Omental fat pad (tissue), 4 donors: ENCODE results near the gene FAM193A. TPM values are rescaled to one million over a fixed set of nuclear protein-coding genes. Genes with fewer than 3 reads are reported as not detected.
A peak's percentile ranks its signal among the peaks of the same experiment; 100 is the strongest.
"Not testable (repeated sequence)": the region's sequence is repeated elsewhere in the genome, so short reads cannot be mapped to it uniquely, and the experiment has no call there.

Source experiments
- ATAC-seq: fragments of 150-250 bp; one replicate; pipeline ENCODE4 v1.9.1; 2016; ENCODE audit warnings: mild to moderate bottlenecking, moderate library complexity; ENCODE audit not compliant: low FRiP score
- DNase-seq: peaks from one replicate; pipeline ENCODE4 v3.0.0-alpha.2; 2019; ENCODE audit warnings: low spot score
- total RNA-seq, 4 donors: library from RNA; depleted of rRNA; stranded (reverse); fragments of >200 nt; gene quantifications; one replicate each; pipeline ENCODE4 v1.1.0, GENCODE V29; 2016
- TF ChIP-seq, protein P1 (sequence below), 3 donors: fragments of 450-650 bp; IDR thresholded peaks; one replicate each; pipeline ENCODE4 v1.5.1; 2016 to 2017; ENCODE audit warnings: antibody characterized with exemption in 3 of 3, mild to moderate bottlenecking in 3 of 3, moderate library complexity in 2 of 3

FAM193A gene
- total RNA-seq, 4 donors from 2014 or later, result 16.7 to 30.1 (median 24.9) TPM

- TF ChIP-seq, protein P1, sequence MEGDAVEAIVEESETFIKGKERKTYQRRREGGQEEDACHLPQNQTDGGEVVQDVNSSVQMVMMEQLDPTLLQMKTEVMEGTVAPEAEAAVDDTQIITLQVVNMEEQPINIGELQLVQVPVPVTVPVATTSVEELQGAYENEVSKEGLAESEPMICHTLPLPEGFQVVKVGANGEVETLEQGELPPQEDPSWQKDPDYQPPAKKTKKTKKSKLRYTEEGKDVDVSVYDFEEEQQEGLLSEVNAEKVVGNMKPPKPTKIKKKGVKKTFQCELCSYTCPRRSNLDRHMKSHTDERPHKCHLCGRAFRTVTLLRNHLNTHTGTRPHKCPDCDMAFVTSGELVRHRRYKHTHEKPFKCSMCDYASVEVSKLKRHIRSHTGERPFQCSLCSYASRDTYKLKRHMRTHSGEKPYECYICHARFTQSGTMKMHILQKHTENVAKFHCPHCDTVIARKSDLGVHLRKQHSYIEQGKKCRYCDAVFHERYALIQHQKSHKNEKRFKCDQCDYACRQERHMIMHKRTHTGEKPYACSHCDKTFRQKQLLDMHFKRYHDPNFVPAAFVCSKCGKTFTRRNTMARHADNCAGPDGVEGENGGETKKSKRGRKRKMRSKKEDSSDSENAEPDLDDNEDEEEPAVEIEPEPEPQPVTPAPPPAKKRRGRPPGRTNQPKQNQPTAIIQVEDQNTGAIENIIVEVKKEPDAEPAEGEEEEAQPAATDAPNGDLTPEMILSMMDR (IDR thresholded peaks at IDR 0.05), result no peak
- ATAC-seq (no peak), DNase-seq (no peak)
These were observed 51.8 kb downstream of the FAM193A start for GRCh38 chr4:2588259-2588658.

GRCh38 chr4:2591189-2591588, 54.7 kb downstream of the FAM193A start:
- ATAC-seq (peak; percentile 54), DNase-seq (no peak)
- TF ChIP-seq, protein P1 (IDR thresholded peaks at IDR 0.05), result no peak

DNA sequence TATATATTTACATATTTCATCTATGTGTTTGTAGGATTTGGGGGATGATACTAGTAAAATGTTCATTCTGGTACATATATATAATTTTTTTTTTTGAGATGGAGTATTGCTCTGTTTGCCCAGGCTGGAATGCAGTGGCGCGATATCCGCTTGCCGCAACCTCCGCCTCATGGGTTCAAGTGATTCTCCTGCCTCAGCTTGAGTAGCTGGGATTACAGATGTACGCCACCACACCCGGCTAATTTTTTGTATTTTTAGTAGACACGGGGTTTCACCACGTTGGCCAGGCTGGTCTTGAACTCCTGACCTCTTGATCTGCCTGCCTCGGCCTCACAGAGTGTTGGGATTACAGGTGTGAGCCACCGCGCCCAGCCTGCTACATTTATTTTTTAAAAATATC, 55.6 kb downstream of the FAM193A start:
- DNase-seq, ATAC-seq: not testable (repeated sequence)

GRCh38 chr4:2592572-2592971, 56.1 kb downstream of the FAM193A start:
- ATAC-seq (no peak), DNase-seq (no peak)
- TF ChIP-seq, protein P1 (IDR thresholded peaks at IDR 0.05), result no peak

- TF ChIP-seq, protein P1 (IDR thresholded peaks at IDR 0.05), result no peak
- DNase-seq, result no peak
- ATAC-seq, result no peak
These were observed 56.6 kb downstream of the FAM193A start for GRCh38 chr4:2593003-2593402.

DNA sequence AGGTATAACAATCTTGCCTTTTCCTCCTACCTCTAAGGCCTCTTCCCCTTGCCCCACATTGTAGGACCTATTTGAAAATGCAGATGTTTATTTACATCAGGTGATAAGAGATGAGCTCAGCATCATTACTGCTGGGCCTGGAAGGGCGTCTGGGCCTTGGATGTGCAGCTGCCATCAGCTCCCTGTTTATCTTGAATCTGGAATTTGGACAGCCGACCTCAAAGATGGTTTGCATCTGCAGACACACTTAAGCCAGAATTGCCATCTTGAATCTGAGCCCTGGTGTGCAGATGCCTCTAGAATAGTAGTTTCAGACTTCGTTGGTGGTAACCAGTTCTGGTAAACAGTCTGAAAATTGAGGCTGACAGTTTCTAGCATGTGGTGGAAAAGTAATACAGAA, 59.0 kb downstream of the FAM193A start:
- DNase-seq, result no peak
- TF ChIP-seq, protein P1 (IDR thresholded peaks at IDR 0.05), result no peak

DNA sequence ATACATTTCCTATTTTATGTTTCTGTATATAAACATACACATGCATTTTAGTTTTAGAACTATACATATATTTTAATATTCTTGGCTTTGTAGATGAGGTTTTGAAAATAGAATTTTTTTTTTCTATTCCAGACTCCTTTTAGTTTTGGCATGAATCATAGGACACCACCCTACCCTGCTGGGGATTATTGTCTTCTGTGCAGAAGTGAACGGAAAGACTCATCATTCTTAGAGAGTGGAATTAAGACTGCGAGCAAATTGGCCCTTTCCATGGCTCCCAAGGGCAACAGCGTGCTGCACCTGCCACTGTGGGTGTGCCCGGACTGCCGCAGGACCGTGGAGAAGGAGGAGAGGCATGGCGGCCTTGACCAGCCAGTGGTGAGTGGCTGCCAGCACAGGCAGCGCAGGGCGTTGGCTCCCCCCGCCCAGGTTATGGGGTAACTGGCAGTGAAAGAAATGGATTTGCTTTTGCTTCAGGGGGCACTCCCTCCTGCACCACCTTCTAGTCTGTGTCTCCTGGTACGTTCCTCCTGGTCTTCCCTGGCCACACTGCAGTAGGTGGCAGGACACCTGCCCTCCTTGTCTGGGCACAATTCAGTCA, 59.6 kb downstream of the FAM193A start:
- DNase-seq (no peak), ATAC-seq (no peak)

More for the DNA sequence above, 59.0 kb downstream of the FAM193A start:
- ATAC-seq, result no peak

More for the DNA sequence above, 59.6 kb downstream of the FAM193A start:
- TF ChIP-seq, protein P1 (IDR thresholded peaks at IDR 0.05), result no peak
